Nephron progenitor cell (in vitro differentiated cells): ENCODE measurements around the gene MYLIP.

Source experiments
- DNase-seq: peaks from one replicate; pipeline ENCODE4 v3.0.0; 2021
- H3K27ac Mint-ChIP-seq: 2 replicates; pipeline ENCODE4 v1.8.0; 2021; ENCODE audit warnings: mild to moderate bottlenecking, moderate library complexity, mixed read lengths
- H3K27me3 Mint-ChIP-seq: 2 replicates; pipeline ENCODE4 v1.8.0; 2021; ENCODE audit warnings: mild to moderate bottlenecking, low read depth, mixed read lengths; ENCODE audit not compliant: poor library complexity
- H3K36me3 Mint-ChIP-seq: 2 replicates; pipeline ENCODE4 v1.8.0; 2021; ENCODE audit warnings: low read depth, mixed read lengths
- H3K4me1 Mint-ChIP-seq: 2 replicates; pipeline ENCODE4 v1.8.0; 2021; ENCODE audit warnings: mixed read lengths
- H3K4me3 Mint-ChIP-seq: 2 replicates; pipeline ENCODE4 v1.8.0; 2021; ENCODE audit warnings: mild to moderate bottlenecking, moderate library complexity, mixed read lengths
- H3K9me3 Mint-ChIP-seq: 2 replicates; pipeline ENCODE4 v1.8.0; 2021; ENCODE audit warnings: mild to moderate bottlenecking, moderate library complexity, mixed read lengths
- CTCF ChIP-seq: fragments of 200-600 bp; sonication (generic); IDR thresholded peaks from 2 replicates; pipeline ENCODE4 v1.5.0; 2021; ENCODE audit warnings: antibody characterized with exemption

The MYLIP gene

DNA sequence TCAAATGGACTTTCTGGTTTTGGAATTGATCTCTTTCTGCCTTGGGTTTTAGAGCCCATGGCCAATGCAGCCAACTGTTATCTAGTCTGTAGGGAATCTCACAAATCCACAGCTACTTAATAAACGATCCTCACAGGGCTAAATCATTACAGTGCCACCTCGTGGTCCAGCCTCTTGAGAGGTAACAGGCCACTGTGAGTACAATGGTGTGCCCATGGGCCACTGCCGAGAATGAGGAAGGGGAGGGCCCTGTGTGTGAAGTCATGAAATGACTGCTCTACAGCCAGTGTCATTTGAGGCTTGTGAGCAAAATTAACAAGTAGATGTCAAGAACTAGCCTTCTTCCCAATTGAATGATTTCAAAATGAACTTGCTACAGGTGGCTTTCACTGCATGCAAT is 55.2 kb downstream of the MYLIP start:
- TF ChIP-seq CTCF: no peak
- H3K27ac Mint-ChIP-seq: no peak overlapping the region
- peaks cover 3% of the 10 kb centered on the region for H3K27me3 Mint-ChIP-seq
- H3K4me1 Mint-ChIP-seq: peaks cover 27% of the 10 kb centered on the region
- no peak for DNase-seq
- H3K4me3 Mint-ChIP-seq: no peak overlapping the region
- peaks cover 4% of the 10 kb centered on the region for H3K9me3 Mint-ChIP-seq
- peaks cover 3% of the 10 kb centered on the region for H3K36me3 Mint-ChIP-seq

- no peak for TF ChIP-seq CTCF
- no peak overlapping the region for H3K27ac Mint-ChIP-seq
- H3K4me3 Mint-ChIP-seq: no peak overlapping the region
- H3K4me1 Mint-ChIP-seq: peaks cover 27% of the 10 kb centered on the region
- H3K36me3 Mint-ChIP-seq: peaks cover 3% of the 10 kb centered on the region
- peaks cover 3% of the 10 kb centered on the region for H3K27me3 Mint-ChIP-seq
- no peak for DNase-seq
- H3K9me3 Mint-ChIP-seq: peaks cover 4% of the 10 kb centered on the region
Measured at GRCh38 chr6:16184551-16184950, 55.7 kb downstream of the MYLIP start.

- DNase-seq: no peak
- Mint-ChIP-seq H3K9me3 (no peaks in the 10 kb centered on the region), H3K27me3 (peaks cover 3% of the 10 kb centered on the region), H3K4me3 (no peak overlapping the region), H3K36me3 (no peaks in the 10 kb centered on the region), H3K27ac (no peak overlapping the region), H3K4me1 (peaks cover 17% of the 10 kb centered on the region)
- no peak for TF ChIP-seq CTCF
Measured at GRCh38 chr6:16187176-16187575, 58.3 kb downstream of the MYLIP start.

DNA sequence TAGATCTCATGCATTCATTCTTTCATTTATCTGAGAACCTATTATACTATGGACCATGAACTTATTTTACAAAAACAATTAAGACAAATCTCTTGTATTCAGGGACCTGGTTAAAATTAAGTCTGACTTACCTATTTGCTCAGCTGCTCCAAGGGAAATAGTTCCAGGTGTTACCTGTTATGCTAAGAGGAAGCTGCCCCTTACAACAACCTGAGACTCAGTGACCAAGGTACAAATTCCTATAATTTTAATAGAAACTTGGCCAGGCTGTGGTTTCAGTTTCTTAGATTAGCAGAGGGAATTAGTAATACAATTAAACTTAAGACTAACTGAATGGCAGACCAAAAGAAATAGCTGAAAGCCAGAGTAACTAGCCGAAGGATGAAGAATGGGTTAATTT is 61.3 kb downstream of the MYLIP start:
- H3K4me1 Mint-ChIP-seq: peaks cover 10% of the 10 kb centered on the region
- no peak overlapping the region for H3K4me3 Mint-ChIP-seq
- peaks cover 8% of the 10 kb centered on the region for H3K27me3 Mint-ChIP-seq
- no peaks in the 10 kb centered on the region for H3K9me3 Mint-ChIP-seq
- H3K27ac Mint-ChIP-seq: no peak overlapping the region
- H3K36me3 Mint-ChIP-seq: no peaks in the 10 kb centered on the region
- DNase-seq: no peak
- TF ChIP-seq CTCF: no peak

DNA sequence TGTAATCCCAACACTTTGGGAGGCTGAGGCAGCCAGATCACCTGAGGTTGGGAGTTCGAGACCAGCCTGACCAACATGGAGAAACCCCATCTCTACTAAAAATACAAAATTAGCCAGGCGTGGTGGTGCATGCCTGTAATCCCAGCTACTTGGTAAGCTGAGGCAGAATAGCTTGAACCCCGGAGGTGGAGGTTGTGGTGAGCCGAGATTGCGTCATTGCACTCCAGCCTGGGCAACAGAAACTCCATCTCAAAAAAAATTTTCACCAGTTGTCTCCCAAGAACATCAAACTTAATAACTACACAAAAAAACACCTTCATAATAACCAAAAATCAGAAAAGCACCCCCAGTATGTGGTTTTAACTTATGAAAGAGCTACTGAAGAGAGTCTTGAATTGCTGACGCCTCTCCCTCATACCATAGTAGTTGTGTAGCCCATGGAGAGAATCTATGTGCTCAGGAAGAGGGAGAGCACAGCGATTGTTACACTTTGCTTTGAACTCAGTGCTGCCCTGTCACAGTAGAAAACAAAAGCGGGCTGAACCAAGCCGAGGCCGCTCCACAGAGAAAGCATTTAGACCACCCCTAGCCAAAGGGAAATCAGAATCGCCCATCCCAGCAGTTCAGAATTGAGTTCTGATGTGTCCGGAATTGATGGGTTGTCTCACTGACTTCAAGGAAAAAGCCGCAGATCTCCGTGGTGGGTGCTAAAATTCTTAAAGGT is 67.5 kb downstream of the MYLIP start:
- Mint-ChIP-seq H3K4me1 (peaks cover 41% of the 10 kb centered on the region), H3K9me3 (no peaks in the 10 kb centered on the region), H3K36me3 (no peaks in the 10 kb centered on the region), H3K27me3 (peaks cover 9% of the 10 kb centered on the region), H3K27ac (no peak overlapping the region), H3K4me3 (no peak overlapping the region)
- TF ChIP-seq CTCF: no peak
- no peak for DNase-seq

DNA sequence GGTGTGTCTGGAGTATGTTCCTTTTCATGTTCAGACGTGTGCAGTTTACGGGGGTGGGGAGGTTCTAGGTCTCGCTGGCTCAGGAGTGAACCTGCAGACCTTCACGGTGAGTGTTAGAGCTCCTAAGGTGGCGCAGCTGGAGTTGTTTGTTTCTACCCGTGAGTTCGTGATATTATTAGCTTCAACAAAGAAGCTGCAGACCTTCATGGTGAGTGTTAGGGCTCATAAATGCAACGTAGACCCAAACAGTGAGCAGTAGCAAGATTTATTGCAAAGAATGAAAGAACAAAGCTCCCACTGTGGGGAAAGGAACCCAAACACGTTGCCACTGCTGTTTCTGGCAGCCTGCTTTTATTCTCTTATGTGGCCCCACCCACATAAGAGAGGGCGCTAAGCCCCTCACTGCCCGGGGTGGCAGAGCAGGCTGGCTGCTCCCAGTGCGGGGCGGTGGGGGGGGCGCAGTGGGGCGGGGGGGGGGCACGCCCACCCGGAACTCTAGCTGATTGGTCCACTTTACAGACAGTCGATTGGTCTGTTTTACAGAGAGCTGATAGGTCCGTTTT is 68.2 kb downstream of the MYLIP start:
- H3K9me3 Mint-ChIP-seq: no peaks in the 10 kb centered on the region
- H3K27me3 Mint-ChIP-seq: peaks cover 9% of the 10 kb centered on the region
- TF ChIP-seq CTCF: no peak
- no peaks in the 10 kb centered on the region for H3K36me3 Mint-ChIP-seq
- H3K4me1 Mint-ChIP-seq: peaks cover 46% of the 10 kb centered on the region
- DNase-seq: no peak
- no peak overlapping the region for H3K4me3 Mint-ChIP-seq
- H3K27ac Mint-ChIP-seq: no peak overlapping the region
